Activated T-cell treated with anti-CD3 and anti-CD28 coated beads, Interleukin-2, amount 50 U/mL, for 48 hours (primary cell): Measurements from ENCODE around the gene NKX6-1.
A peak's percentile ranks its signal among the peaks of the same experiment; 100 is the strongest.

Experiments used
- DNase-seq, 2 experiments: peaks; one replicate each; pipeline ENCODE4 v3.0.0-alpha.2; 2020

NKX6-1 gene

DNA sequence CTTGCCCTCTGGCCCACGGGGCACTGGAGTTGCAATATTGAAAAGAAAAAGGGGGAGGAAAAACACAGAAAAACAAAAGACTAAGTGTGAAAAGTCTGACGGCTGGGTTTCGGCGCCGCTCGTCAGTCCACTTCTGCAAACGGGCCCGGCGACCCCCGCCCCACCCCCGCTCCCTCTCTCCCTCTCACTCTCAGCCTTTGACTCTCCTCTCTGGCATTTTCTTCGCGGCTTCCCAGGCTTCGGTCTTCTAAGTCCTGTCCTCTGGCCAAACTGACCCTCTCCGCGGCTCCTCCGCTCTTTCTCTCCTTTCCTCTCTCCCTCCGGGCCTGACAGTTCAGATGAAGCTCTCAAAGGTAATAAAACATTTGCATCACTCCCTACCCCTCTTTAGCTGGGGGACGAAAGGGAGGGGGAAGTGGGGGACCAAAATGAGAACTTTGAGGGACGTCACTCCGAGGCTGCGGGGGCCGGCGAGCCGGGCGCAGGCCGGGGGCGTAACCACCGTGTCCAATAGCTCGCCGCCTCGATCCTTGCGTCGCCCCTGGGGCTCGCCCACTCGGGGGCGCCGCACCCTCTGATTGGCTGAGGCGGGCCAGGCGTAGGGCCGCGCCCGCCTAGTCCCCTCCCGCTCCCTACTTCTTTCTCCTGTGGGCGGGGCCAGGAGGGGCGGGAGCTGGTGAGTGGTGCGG lies at the start of gene NKX6-1:
Gene NKX6-1 (minus strand): TSS at position 358 of the 689 bp plus-strand sequence. CDS start 1,064 bp downstream, outside the sequence.
- DNase-seq = peak in 1 of 2 experiments; percentile 46

DNA sequence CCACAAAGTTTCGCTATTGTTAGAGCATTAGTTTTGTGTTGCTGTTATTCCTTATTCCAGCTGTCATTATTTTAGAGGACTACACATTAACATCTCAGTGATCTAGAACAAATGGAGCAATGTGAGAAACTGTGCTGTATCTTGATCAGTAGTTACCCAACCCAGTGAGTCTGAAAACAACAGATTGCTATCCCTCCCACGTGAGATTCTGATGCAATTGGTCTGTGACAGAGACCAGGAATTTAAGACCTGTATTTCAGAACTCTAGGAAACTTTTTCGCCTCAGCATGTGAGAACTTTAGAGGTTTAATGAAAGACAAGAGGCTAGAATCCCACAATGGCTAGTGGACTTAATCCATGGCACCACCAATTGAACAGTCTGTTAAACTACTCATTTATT lies 48.1 kb upstream of the NKX6-1 start:
- no peak for DNase-seq

DNA sequence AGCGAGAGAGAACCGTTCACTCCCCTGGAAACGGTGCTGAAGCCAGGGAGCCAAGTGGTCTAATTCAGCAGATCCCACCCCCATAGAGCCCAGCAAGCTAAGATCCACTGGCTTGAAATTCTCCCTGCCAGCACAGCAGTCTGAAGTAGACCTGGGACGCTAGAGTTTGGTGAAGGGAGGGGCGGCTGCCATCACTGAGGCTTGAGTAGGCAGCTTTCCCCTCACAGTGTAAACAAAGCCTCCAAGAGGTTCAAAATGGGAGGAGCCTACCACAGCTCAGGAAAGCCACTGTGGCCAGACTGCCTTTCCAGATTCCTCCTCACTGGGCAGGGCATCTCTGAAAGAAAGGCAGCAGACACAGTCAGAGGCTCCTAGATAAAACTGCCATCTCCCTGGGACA lies 46.0 kb upstream of the NKX6-1 start:
- no peak for DNase-seq

DNA sequence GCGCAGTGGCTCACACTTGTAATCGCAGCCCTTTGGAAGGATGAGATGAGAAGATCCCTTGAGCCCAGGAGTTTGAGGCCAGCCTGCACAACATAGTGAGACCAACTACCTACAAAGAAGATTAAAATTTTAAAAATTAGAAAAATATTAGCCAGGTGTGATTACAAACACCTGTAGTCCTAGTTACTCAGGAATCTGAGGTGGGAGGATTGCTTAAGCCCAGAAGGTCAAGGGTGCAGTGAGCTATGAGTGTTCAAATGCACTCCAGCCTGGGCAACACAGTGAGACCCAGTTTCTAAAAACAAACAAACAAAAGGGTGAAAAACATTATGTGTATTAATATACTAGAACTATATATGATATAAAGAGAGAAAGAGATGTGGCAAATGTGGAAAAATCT lies 36.8 kb upstream of the NKX6-1 start:
- DNase-seq = no peak

DNA sequence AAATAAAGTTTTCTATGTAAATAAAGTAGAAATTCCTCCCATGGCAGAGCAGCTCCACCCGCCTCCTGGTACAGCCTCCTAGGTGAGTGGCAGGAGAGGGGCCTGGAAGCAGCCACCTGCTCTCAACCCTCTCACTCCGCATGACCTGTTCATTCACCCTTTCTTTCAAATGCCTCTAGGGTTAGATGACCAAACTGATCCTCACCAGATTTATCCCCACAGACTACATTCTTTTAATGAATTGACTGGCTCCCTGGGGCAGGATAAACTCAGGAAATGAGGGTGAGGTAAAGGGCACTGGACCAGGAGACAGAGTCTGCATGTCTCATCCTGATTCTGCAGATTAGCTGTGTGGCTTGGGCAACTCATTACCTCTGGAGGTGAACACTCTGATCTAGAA lies 32.6 kb upstream of the NKX6-1 start:
- DNase-seq = no peak

DNA sequence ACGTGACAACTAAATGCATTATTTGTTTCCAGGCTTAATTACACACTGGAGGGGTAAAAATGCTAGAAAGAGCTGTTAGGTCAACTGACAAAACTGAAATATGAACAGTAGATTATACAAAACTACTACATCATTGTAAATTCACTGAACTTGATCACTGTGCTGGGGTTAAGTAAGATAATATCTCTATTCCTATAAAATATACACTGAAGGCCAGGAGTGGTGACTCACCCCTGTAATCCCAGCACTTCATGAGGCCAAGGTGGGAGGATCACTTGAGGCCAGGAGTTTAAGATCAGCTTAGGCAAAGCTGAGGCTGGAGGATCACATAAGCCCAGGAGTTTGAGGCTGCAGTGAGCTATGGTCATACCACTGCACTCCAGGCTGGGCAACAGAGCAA lies 31.8 kb upstream of the NKX6-1 start:
- no peak for DNase-seq

DNA sequence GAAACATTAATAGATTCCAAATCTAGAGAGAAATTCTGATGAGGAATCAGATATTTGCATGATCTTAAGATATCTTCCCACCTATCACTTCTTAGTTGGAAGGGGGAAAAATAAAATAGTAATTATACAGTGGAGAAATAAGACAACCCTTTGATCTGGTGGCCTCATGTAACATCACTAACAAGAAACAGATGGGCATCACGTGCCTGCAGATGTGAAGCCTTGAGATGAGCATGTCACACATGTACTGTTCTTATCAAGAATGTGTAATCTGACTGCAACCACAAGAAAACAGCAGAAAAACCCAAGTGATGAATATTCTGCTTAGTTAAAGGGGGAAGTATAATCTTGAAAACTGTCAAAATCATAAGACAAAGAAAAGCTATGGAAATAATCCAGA lies 31.4 kb upstream of the NKX6-1 start:
- DNase-seq = no peak

DNA sequence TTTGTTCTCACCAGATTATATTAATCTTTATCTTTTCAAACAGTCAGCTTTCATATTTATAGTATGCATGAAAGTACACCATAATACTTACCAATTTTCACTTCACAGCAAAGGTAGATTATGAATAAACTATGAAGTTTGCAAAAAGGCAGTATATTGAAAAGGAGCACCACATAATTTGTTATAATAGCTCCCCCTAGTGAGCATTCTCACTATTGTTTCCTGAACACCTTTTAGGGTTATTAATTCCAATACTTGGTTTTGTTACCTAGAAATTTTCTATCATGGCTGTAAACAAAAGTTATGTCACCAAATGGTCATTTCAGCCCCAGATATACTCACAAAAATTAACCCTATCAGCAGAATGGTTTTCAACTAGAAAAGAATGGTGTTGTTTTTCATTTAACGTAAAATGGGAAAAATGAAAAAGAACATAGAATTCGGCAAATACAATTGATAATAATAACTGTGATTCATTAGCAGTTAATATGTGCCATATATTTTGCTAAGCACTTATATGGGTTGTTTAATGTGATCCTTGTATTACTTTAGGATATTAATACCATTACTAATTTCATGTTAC lies 30.2 kb upstream of the NKX6-1 start:
- DNase-seq = no peak

DNA sequence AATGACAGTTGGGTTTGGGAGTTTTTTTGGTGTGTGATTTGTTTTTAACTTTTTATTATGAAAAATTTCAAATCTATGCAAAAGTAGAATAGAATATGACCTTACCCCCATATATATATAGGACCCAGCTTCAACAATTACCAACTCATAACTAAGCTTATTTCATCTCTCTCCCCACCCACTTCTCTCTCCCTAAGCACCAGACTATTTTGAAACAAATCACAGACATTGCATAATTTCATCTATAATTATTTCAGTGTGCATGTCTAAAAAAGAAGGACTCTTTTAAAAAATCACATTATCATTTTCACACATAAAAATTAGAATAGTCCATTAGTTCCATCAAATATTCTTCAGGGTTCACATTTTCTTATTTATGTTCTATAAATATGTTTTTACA lies 28.3 kb upstream of the NKX6-1 start:
- no peak for DNase-seq

DNA sequence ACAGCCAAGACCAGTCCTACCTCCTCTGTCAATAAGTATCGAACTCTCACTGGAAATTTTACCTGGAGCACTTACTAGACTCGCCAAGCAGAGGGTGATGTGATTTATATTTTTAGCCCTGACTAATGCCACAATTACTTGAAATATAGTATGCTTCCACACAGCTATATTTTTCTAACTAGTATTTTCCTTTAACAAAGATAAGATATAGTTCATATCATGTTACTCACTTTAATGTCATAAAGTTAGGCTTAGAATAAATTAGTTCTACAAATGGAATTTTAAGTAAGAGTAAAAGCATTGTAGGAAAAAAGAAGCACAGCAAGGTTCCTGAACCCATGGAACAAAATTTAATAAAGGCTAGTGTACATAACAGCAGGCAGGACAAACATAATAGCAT lies 16.0 kb upstream of the NKX6-1 start:
- no peak for DNase-seq

DNA sequence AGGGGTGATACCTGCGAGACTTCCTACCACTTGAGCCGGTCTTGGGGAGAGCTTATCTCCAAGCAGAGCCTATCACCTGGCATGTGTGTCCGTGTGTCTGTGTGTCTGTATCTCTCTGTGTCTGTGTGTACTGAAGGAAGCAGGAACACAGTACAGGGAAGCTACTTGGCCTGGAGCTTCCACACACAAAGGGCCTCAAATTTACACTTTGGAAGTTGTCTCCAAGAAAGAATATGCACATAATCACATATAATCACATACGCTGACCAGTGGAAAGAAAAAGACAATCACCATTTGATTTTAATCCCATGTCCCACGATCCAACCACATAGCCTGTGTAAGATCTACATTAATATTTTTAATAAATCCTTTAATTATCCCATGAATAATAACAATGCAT lies 13.2 kb upstream of the NKX6-1 start:
- DNase-seq = no peak

DNA sequence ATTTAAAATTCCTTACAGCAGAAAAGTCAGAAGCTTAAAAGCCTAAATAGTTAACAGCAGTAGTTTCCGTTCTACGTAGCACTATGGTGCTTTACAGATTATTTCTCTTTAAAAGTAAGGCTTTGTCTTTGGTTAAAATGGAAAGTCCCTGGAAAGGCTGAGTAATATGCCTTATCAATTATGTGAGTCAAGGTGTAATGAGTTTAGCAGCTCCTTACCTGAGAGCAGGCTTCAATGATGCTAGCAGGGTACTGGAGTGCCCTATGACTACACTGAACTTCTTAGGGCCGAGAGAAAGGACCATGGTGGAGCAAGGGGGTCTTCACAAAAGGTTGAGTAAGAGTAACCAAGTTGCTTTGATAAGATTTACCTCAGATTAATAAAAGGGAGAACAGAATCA lies 12.6 kb upstream of the NKX6-1 start:
- no peak for DNase-seq

DNA sequence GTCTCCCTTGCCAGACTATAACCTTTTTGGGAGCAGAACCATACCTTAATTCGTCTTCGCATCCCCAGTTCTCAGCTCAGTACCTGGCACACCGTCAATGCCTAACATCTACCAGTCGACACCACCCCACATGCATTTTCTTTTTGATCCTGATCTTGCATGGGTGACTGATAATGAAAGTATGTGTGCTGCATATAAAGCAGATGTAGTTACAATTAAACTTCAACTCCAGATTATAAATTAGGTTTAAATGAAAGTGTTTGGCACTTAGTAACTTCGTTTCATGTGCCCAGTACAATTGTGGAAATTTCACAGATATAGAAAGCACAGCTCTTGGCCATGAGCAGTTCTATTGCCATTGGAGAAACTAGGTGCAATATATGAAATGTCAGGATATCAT lies 8.8 kb upstream of the NKX6-1 start:
- DNase-seq = no peak

DNA sequence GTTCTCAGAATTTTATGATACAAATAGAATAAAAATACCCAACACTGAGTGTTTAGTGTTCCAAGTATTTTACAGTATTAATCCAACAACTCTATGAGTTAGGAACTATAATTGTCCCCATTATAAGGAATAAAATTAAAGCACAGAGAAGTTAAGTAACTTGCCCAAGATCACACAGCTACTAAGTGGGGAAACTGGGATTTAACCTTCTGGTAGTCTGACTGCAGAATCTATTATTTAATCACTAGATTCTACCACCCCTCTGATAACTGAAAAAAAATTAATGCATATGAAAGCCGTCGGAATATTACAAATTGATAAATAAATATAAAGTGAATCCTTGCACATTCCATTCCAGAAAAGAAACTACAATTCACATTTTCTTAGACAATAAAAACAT lies 5.7 kb upstream of the NKX6-1 start:
- DNase-seq = no peak

DNA sequence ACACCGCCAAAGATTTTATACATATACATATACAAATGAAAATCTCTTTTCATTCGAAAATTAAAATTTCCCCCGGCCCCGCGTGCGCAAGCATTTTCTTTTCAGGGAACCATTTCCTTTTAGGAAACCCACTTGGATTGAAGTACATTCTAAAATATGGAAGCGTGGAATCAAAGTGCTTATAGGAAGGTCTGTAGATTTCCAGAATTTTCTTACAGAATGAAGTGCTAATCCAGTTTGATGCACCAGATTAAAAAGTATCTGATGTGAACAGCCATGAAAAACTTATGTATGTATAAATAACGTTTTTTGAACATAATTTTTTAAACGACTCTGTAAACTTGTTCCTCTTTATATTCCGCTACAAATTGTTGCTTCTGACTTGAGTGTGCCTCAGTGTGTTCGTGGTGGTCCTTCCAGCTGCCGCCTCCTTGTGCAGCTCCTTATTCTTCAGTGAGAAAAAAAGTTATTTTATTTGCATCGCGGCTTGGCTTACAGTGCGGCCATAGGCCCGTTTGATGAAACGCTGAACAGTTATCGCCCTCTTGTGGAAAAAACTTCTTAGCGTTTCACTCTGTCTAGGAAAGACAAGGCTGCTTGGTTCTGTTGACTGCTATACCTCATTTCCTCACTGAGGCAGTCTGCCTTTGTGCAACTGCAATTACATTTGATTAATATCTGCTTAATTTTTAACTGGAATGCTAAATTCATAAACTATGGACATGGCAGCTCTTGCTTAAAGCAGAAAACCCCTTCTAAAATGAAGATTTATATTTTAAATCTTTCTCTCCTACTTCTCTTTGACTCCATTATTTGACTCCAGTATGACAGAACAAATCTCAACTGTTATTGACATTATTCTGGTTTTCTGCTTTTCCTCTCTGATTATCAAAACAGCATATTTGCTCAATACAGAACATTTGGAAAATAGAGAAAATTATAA lies 4.7 kb upstream of the NKX6-1 start:
- no peak for DNase-seq

DNA sequence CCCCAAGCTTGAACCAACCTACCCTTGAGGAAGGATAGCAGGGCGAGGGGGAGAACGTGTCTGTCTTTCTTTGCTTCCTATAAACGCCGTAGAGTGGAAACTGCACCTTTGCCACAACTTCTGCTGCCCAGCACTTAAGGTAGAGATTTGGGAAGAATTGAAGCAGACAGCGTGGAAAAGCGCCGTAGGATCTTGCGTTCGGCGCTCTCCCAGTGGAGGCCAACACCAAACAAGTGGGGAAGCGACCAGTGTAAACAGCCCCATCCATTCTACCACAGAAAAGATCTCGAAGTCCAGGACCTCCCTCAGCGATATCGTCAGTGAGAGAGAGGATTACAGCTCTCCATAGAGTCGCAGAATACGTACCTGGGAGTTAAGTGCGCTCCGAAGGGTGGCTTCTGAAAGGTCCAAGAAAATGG lies 3.9 kb upstream of the NKX6-1 start:
- no peak for DNase-seq

DNA sequence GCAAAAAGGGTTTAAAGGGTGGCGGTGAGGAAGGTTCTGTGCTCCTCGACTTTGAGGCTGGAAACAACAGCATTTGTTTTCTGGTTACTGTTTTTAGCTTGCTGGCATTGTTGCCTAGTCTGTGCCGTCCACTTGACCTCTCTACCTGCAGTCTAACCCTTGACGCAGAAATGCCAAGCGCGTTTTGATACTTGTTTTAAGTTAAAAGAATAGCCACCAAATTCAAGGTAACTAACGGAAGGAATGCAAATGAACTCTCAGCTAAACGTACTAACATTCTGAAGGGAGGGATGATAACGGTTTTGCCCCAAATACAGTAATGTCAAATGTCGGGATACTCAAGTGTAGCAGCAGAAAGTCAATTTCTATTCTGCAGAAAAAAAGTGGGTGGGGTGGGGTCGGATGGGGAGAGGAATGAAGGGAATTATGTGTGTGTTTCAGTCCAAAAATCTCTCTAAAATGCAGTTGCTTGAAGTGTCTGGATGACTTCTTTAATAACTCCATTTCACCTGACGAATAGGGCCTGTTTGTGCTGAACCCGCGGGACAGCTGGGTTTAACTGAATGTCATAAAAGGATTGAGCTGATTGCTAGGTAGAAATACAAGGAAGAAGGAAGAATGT lies 3.4 kb upstream of the NKX6-1 start:
- DNase-seq = no peak

DNA sequence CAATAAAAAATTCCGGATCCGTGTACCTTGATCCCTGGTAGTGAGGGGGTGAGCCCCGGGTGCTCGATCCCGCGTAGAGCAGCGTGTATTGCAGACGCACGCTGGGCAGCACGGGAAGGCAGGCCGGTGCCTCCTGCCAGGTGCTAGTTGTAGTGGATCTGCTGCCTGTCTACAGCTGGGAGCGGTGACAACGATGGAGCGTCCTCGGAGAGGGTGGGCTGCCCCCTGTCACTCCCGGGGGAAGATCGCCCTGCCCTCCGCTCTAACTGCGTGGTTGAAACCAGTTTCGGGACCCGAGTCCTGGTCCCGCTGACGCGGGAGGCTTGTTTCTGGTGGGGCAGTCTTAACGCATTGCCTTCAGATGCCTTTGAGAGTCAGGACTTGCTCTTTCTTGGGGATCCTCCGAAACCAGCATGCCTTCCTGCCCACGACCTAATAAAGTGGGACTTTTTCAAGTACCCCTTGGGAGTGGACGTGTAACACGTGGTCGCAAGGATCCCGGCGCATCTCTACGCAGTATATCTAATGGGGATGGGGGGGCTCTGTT lies 2.7 kb upstream of the NKX6-1 start:
- peak in 1 of 2 experiments; percentile 23 for DNase-seq

DNA sequence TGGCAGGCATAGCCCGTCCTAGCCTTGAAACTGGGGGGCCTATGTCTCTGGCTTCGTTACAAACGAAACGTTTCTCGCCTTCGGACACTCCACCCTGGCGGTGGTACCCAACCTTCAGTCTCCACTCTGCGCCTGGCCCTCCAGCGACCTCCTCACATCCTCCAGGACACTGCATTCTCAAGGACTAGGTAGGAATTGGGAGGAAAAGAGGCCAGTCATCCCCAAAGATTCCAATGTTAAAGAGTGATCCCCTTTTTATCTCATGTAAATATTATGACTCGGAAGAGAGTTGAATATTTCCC lies 2.1 kb upstream of the NKX6-1 start:
- no peak for DNase-seq

DNA sequence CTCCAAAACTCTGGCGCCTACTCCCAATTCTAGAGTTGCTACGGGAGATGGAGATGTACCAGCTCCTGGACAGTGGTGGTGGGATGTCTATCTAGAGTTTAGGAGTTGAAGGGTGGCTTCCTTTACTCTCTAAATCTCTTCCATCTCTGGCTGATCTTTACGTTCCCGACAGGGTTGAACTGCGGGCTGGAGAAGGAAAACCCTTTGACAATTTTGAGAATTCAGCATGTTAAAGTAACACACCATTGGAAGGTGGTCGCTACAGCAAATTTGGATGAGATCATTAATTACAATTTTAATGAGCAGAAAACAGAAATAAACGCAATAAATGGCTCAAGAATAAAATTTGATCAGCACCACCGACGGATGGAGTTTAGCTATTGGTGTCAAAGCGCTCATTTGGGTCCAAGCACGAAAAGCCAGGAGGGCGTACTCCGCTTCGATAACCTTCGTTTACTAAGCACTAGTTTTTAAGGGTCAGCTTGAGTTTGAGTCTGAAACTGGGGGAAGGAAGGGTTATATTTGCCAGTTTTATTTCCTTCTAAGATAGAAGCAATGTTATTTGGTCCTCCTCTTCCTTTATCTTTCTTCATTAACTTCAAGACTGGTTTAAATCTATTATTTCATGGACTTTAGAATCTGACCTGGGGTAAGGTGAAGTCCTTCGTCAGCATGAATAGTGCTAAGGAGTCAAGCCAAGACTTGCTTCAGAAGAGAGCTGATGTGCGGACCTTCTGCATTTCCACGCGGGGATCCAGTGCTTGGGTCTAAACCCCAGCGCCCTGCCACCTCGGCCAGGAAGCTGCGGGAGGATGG lies 1.5 kb upstream of the NKX6-1 start:
- no peak for DNase-seq

DNA sequence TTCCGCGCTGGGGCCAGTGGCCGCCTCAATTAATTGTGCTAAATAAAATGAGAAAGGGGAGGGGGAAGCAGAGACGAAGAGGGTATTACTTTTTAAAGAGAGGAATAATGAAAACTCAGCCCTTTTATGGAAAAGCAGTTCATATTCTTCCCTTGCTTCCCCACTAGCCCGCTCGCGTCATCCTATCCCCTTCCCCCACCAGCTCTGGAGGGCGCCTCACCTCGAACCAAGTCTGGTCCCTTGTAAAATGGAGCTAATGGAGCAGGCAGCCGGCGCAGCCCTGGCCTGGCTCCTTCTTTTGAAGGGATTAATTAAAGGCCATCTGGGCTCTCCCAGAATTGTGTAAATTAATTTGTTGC lies 511 bp upstream of the NKX6-1 start:
- no peak for DNase-seq

DNA sequence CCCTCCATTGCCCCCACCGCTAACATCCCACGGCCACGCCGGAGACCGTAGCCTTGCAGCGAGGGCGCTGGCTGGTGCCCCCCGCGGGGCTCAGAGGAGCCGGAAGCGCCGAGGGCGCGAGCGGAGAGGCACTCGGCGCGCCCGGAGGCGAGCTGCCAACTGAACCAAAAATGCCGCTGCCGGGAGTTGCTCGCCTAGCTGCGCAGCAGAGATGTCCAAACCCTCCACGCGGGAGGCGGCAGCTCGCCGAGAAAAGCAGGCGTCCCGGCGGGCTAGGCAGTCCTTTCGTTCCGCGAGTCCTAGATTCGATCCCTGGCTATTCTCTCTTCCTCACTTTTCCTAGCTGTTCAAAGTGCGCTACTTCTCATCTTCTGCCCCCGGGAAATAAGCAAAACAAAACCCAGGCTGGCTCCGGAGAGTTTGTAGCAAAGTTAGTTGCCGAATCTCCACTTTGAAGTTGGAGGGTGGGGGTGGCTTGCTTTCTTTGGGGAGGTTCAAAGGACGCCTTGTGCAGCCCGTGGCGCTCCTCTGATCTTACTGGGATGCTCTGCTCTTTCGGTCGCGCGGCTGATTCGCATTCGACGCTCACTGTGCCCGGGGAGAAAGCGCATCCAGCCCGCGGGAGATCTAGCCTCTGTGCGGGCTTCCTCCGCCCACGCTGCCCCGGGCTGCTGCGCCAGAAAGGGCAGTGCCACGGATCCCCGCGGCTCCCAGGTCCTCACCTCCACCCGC lies 723 bp downstream of the NKX6-1 start:
- peak; percentile 43 to 49 for DNase-seq
